ENCODE results near the gene RPL15.
"Not testable (repeated sequence)": the region's sequence is repeated elsewhere in the genome, so short reads cannot be mapped to it uniquely, and the experiment has no call there.

The RPL15 gene

GRCh38 chr3:23889950-23890349 lies 27.0 kb upstream of the RPL15 start:
- DNase-seq (ENCODE audit: low read depth): no peak

GRCh38 chr3:23894254-23895061 lies 22.5 kb upstream of the RPL15 start:
- no peak for DNase-seq (ENCODE audit: low read depth)

- DNase-seq (ENCODE audit: low read depth): no peak
Measured at GRCh38 chr3:23895181-23895580, 21.8 kb upstream of the RPL15 start.

GRCh38 chr3:23900744-23901143 lies 16.2 kb upstream of the RPL15 start:
- DNase-seq (ENCODE audit: low read depth): peak; percentile 59

- no peak for DNase-seq (ENCODE audit: low read depth)
Measured at GRCh38 chr3:23904545-23904944, 12.4 kb upstream of the RPL15 start.

- DNase-seq (ENCODE audit: low read depth): no peak
Measured at GRCh38 chr3:23909341-23909740, 7.6 kb upstream of the RPL15 start.

- DNase-seq (ENCODE audit: low read depth): no peak
Measured at GRCh38 chr3:23911397-23911796, 5.5 kb upstream of the RPL15 start.

- not testable (repeated sequence) for DNase-seq (ENCODE audit: low read depth)
Measured at GRCh38 chr3:23912335-23912734, 4.6 kb upstream of the RPL15 start.

GRCh38 chr3:23913182-23913581 lies 3.8 kb upstream of the RPL15 start:
- no peak for DNase-seq (ENCODE audit: low read depth)

GRCh38 chr3:23913873-23914743 lies 2.8 kb upstream of the RPL15 start:
- DNase-seq (ENCODE audit: low read depth): no peak

- DNase-seq (ENCODE audit: low read depth): no peak
Measured at GRCh38 chr3:23915537-23916108, 1.3 kb upstream of the RPL15 start.

GRCh38 chr3:23916152-23916885 lies 613 bp upstream of the RPL15 start:
- no peak for DNase-seq (ENCODE audit: low read depth)

- not testable (repeated sequence) for DNase-seq (ENCODE audit: low read depth)
Measured at GRCh38 chr3:23917679-23918303, 859 bp downstream of the RPL15 start.

GRCh38 chr3:23918331-23918730 lies 1.4 kb downstream of the RPL15 start:
- not testable (repeated sequence) for DNase-seq (ENCODE audit: low read depth)

- DNase-seq (ENCODE audit: low read depth): no peak
Measured at GRCh38 chr3:23919628-23920027, 2.7 kb downstream of the RPL15 start.

GRCh38 chr3:23920151-23920655 lies 3.3 kb downstream of the RPL15 start:
- DNase-seq (ENCODE audit: low read depth): no peak

- no peak for DNase-seq (ENCODE audit: low read depth)
Measured at GRCh38 chr3:23921052-23921511, 4.2 kb downstream of the RPL15 start.

GRCh38 chr3:23923786-23924185 lies 6.9 kb downstream of the RPL15 start:
- DNase-seq (ENCODE audit: low read depth): no peak

GRCh38 chr3:23926246-23926645 lies 9.3 kb downstream of the RPL15 start:
- DNase-seq (ENCODE audit: low read depth): no peak

- no peak for DNase-seq (ENCODE audit: low read depth)
Measured at GRCh38 chr3:23926736-23927135, 9.8 kb downstream of the RPL15 start.

GRCh38 chr3:23928524-23928923 lies 11.6 kb downstream of the RPL15 start:
- no peak for DNase-seq (ENCODE audit: low read depth)

All from fibroblast of the conjunctiva (primary cell).